GM21737 (cell line): ENCODE results near the gene TXNDC17.
"Not testable (repeated sequence)": the region's sequence is repeated elsewhere in the genome, so short reads cannot be mapped to it uniquely, and the experiment has no call there.

Experiments used
- ATAC-seq: cut with Tn5 transposase; IDR thresholded peaks from one replicate; pipeline ENCODE4 v1.9.1; 2021; ENCODE audit warnings: mild to moderate bottlenecking, moderate library complexity; ENCODE audit not compliant: unreplicated experiment

Gene TXNDC17

GRCh38 chr17:6682339-6682738 is 41.5 kb downstream of the TXNDC17 start:
- no peak for ATAC-seq

- no peak for ATAC-seq
Measured at GRCh38 chr17:6683081-6683684, 42.3 kb downstream of the TXNDC17 start.

GRCh38 chr17:6683730-6684459 is 43.0 kb downstream of the TXNDC17 start:
- no peak for ATAC-seq

- ATAC-seq: no peak
Measured at GRCh38 chr17:6684460-6684783, 43.6 kb downstream of the TXNDC17 start.

- ATAC-seq: no peak
Measured at GRCh38 chr17:6684881-6685767, 44.3 kb downstream of the TXNDC17 start.

- ATAC-seq: no peak
Measured at GRCh38 chr17:6686026-6686425, 45.2 kb downstream of the TXNDC17 start.

GRCh38 chr17:6688944-6689343 is 48.1 kb downstream of the TXNDC17 start:
- ATAC-seq: no peak

GRCh38 chr17:6690641-6691040 is 49.8 kb downstream of the TXNDC17 start:
- ATAC-seq: no peak

- ATAC-seq: no peak
Measured at GRCh38 chr17:6691546-6691945, 50.7 kb downstream of the TXNDC17 start.

GRCh38 chr17:6691958-6692357 is 51.1 kb downstream of the TXNDC17 start:
- ATAC-seq: not testable (repeated sequence)
